Smooth muscle cell (in vitro differentiated cells): ENCODE measurements around the gene HS3ST2. TPM values are rescaled to one million over a fixed set of nuclear protein-coding genes. Genes with fewer than 3 reads are reported as not detected.

Experiments
- DNase-seq: peaks from one replicate; lab custom pipeline; 2025; ENCODE audit not compliant: unreplicated experiment; lab: John Stamatoyannopoulos, UW
- H2AFZ ChIP-seq: fragments of 200-600 bp; sonication (generic); 2 replicates; pipeline ENCODE4 v1.6.0; 2016; ENCODE audit warnings: antibody characterized with exemption, low read depth, mild to moderate bottlenecking
- H3F3A ChIP-seq: fragments of 200-600 bp; sonication (generic); 2 replicates; pipeline ENCODE4 v1.6.0; 2017; ENCODE audit warnings: antibody characterized with exemption, low read depth
- H3K27ac ChIP-seq: fragments of 200-600 bp; sonication (generic); 2 replicates; pipeline ENCODE4 v1.5.1; 2016; ENCODE audit warnings: low read depth, mild to moderate bottlenecking
- H3K27me3 ChIP-seq: fragments of 200-600 bp; sonication (generic); 2 replicates; pipeline ENCODE4 v1.6.1; 2016; ENCODE audit warnings: low read depth, mild to moderate bottlenecking
- H3K36me3 ChIP-seq: fragments of 200-600 bp; sonication (generic); 2 replicates; pipeline ENCODE4 v1.5.1; 2016; ENCODE audit warnings: low read depth
- H3K4me1 ChIP-seq: fragments of 200-600 bp; sonication (generic); 2 replicates; pipeline ENCODE4 v1.5.1; 2016; ENCODE audit warnings: low read depth
- H3K4me2 ChIP-seq: fragments of 200-600 bp; sonication (generic); 2 replicates; pipeline ENCODE4 v1.6.0; 2016; ENCODE audit warnings: mild to moderate bottlenecking
- H3K4me3 ChIP-seq: fragments of 200-600 bp; sonication (generic); 2 replicates; pipeline ENCODE4 v1.5.1; 2016; ENCODE audit warnings: mild to moderate bottlenecking
- H3K79me2 ChIP-seq: fragments of 200-600 bp; sonication (generic); 2 replicates; pipeline ENCODE4 v1.6.0; 2016; ENCODE audit warnings: low read depth, mild to moderate bottlenecking
- H3K9ac ChIP-seq: fragments of 200-600 bp; sonication (generic); 2 replicates; pipeline ENCODE4 v1.6.0; 2016; ENCODE audit warnings: low read depth
- H3K9me3 ChIP-seq: fragments of 200-600 bp; sonication (generic); replicated peaks from 2 replicates; pipeline ENCODE4 v1.5.1; 2016; ENCODE audit warnings: low read depth
- H4K20me1 ChIP-seq: fragments of 200-600 bp; sonication (generic); 2 replicates; pipeline ENCODE4 v1.6.0; 2016; ENCODE audit warnings: low read depth
- CTCF ChIP-seq: fragments of 200-600 bp; sonication (generic); IDR thresholded peaks from 2 replicates; pipeline ENCODE4 v1.5.1; 2017; ENCODE audit warnings: borderline replicate concordance, mild to moderate bottlenecking, antibody characterized with exemption; ENCODE audit not compliant: insufficient read depth, poor library complexity, severe bottlenecking
- WGBS: methylation state at CpG from one replicate; pipeline ENCODE4 v1.1.7; 2016; ENCODE audit warnings: low lambda C conversion rate; 5-methylcytosine and 5-hydroxymethylcytosine counted together
- polyA plus RNA-seq: library from polyadenylated mRNA; unstranded; fragments of >200 nt; fragmentation: Nextera tagmentation; extraction: Ambion mirVana; gene quantifications from 2 replicates; pipeline ENCODE4 v1.2.1, GENCODE V29; 2016
- total RNA-seq: library from RNA; depleted of rRNA; stranded (reverse); fragments of >200 nt; gene quantifications from 2 replicates; pipeline ENCODE4 v1.2.3, GENCODE V29; 2014

The HS3ST2 gene
- total and polyA plus RNA-seq, 2 experiments from 2014 or later = not detected

GRCh38 chr16:22886927-22887326, 73.0 kb downstream of the HS3ST2 start:
- Histone ChIP-seq H3K4me1 (no peaks in the 10 kb centered on the region), H3K9me3 (no peaks in the 10 kb centered on the region), H3F3A (no peaks in the 10 kb centered on the region), H3K27me3 (peaks cover 10% of the 10 kb centered on the region), H2AFZ (no peak overlapping the region), H3K79me2 (no peaks in the 10 kb centered on the region), H3K27ac (no peak overlapping the region), H3K4me2 (no peak overlapping the region), H3K36me3 (no peaks in the 10 kb centered on the region), H3K9ac (no peak overlapping the region), H4K20me1 (no peaks in the 10 kb centered on the region), H3K4me3 (no peak overlapping the region)
- DNase-seq = no peak
- TF ChIP-seq CTCF = no peak
- 86% methylated on average over 1 of the region's 1 CpG for WGBS

GRCh38 chr16:22887445-22887844, 73.5 kb downstream of the HS3ST2 start:
- H3K9me3 ChIP-seq = no peaks in the 10 kb centered on the region
- H3K9ac ChIP-seq = no peak overlapping the region
- peaks cover 10% of the 10 kb centered on the region for H3K27me3 ChIP-seq
- no peaks in the 10 kb centered on the region for H3K4me1 ChIP-seq
- no peak overlapping the region for H3K4me2 ChIP-seq
- no peak for TF ChIP-seq CTCF
- H4K20me1 ChIP-seq = no peaks in the 10 kb centered on the region
- DNase-seq = no peak
- 79% methylated on average over 6 of the region's 6 CpGs for WGBS
- H2AFZ ChIP-seq = no peak overlapping the region
- H3F3A ChIP-seq = no peaks in the 10 kb centered on the region
- H3K27ac ChIP-seq = no peak overlapping the region
- H3K4me3 ChIP-seq = no peak overlapping the region
- no peaks in the 10 kb centered on the region for H3K79me2 ChIP-seq
- H3K36me3 ChIP-seq = no peaks in the 10 kb centered on the region

GRCh38 chr16:22888791-22889190, 74.8 kb downstream of the HS3ST2 start:
- no peak overlapping the region for H3K4me2 ChIP-seq
- H4K20me1 ChIP-seq = no peaks in the 10 kb centered on the region
- peaks cover 7% of the 10 kb centered on the region for H3K27me3 ChIP-seq
- H3K9ac ChIP-seq = no peak overlapping the region
- H3K79me2 ChIP-seq = no peaks in the 10 kb centered on the region
- H3K9me3 ChIP-seq = no peaks in the 10 kb centered on the region
- no peak overlapping the region for H2AFZ ChIP-seq
- no peak for TF ChIP-seq CTCF
- H3K36me3 ChIP-seq = no peaks in the 10 kb centered on the region
- 75% methylated on average over 4 of the region's 4 CpGs for WGBS
- no peak overlapping the region for H3K27ac ChIP-seq
- H3K4me1 ChIP-seq = no peaks in the 10 kb centered on the region
- no peaks in the 10 kb centered on the region for H3F3A ChIP-seq
- H3K4me3 ChIP-seq = no peak overlapping the region
- DNase-seq = no peak

- no peak overlapping the region for H2AFZ ChIP-seq
- no peaks in the 10 kb centered on the region for H4K20me1 ChIP-seq
- no peaks in the 10 kb centered on the region for H3K36me3 ChIP-seq
- TF ChIP-seq CTCF = no peak
- WGBS = 94% methylated on average over 7 of the region's 7 CpGs
- H3K9ac ChIP-seq = no peak overlapping the region
- no peak overlapping the region for H3K4me3 ChIP-seq
- peaks cover 10% of the 10 kb centered on the region for H3K27me3 ChIP-seq
- H3K27ac ChIP-seq = no peak overlapping the region
- H3K79me2 ChIP-seq = no peaks in the 10 kb centered on the region
- no peaks in the 10 kb centered on the region for H3K9me3 ChIP-seq
- DNase-seq = no peak
- no peaks in the 10 kb centered on the region for H3K4me1 ChIP-seq
- H3F3A ChIP-seq = no peaks in the 10 kb centered on the region
- H3K4me2 ChIP-seq = no peak overlapping the region
Measured at GRCh38 chr16:22890976-22891375, 77.0 kb downstream of the HS3ST2 start.
